NCI-H1105 (cell line): ENCODE measurements around the gene CDH26.

Source experiments
- DNase-seq: peaks from one replicate; lab custom pipeline; 2025; lab: John Stamatoyannopoulos, UW

Gene CDH26

DNA sequence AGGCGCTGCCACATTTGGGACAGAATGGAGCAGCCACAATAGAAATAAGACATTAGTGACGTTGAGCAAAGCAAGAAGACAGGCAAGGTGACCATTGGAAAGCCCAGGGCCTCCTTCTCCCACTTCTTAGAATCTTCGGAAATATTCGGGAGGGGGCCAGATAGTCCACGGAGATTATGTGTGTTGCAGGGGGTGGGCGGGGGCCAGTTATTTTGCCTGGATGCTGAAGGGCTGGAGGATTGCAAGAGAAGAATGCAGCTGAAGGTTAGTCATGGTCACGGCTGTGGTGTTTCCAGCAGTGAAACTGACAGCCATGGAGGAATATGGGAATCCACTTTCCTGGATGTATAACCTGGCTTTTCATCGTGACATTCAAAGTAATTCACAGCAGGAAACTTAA, 88.6 kb downstream of the CDH26 start:
- no peak for DNase-seq

DNA sequence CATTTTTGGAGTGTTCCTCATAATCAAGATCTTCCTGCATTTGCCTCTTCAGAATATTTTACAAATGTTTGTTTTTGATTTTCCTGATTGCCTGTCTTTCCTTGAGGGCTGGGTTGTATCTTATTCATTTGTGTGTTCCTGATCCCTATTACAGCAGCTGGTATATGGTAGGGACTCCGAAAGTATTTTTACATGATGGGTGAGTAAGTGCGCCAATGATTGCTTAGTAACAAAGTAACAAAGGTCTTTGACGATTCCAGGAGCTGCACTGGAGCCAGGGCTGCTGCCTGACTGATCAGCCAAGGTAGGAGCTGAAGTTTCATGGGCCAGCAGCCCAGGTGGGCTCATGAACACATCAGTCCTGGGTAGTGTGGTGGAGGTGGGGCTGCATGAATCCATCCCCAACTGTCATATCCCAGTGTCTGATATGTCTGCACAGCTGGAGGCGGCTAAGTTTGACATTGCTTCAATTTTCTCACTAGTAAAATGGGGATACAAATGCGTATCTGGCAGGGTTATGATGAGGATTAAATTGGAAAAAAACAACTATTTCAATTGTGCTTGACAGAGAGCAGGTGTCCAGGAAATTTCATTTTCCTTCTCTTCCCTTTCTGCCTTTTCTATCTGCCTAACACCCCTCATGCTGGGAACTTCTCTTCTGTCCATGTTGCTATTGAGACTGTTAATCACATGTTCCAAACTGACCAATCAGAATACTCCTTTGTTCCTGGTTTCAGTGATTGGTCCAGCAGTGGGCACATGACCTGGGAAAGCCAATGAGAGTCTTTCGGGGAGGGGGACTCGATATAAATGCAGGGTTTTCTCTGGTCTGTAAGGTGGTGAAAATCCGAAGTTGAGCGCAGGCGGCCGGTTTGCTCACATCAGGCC, 90.7 kb downstream of the CDH26 start:
- DNase-seq: no peak

GRCh38 chr20:60049601-60050000, 91.4 kb downstream of the CDH26 start:
- DNase-seq: no peak

- DNase-seq: no peak
These were observed 92.1 kb downstream of the CDH26 start for GRCh38 chr20:60050193-60050947.

- DNase-seq: no peak
These were observed 93.7 kb downstream of the CDH26 start for GRCh38 chr20:60051911-60052310.

DNA sequence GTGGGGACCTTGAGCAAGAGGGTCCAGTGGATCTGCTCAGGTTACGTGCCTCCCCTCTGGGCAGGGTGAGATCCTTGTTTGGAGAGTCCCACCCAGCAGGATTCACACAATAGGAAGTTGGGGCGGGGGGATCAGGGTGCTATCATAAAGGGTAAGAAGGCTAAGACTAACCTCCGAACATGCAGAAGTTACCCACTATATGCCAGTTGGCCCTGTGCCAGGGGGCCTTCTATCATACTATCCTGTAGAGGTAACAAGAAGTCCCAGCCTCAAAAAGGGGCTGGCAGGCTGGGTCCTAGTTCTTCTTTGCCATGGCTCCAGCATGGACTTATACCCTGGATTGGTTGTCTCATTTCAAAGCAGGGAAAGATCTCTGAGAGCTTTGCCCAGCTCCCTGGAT, 94.1 kb downstream of the CDH26 start:
- DNase-seq: no peak

GRCh38 chr20:60053125-60053817, 95.0 kb downstream of the CDH26 start:
- peak; percentile 66 for DNase-seq

GRCh38 chr20:60053818-60054190, 95.6 kb downstream of the CDH26 start:
- DNase-seq: no peak

DNA sequence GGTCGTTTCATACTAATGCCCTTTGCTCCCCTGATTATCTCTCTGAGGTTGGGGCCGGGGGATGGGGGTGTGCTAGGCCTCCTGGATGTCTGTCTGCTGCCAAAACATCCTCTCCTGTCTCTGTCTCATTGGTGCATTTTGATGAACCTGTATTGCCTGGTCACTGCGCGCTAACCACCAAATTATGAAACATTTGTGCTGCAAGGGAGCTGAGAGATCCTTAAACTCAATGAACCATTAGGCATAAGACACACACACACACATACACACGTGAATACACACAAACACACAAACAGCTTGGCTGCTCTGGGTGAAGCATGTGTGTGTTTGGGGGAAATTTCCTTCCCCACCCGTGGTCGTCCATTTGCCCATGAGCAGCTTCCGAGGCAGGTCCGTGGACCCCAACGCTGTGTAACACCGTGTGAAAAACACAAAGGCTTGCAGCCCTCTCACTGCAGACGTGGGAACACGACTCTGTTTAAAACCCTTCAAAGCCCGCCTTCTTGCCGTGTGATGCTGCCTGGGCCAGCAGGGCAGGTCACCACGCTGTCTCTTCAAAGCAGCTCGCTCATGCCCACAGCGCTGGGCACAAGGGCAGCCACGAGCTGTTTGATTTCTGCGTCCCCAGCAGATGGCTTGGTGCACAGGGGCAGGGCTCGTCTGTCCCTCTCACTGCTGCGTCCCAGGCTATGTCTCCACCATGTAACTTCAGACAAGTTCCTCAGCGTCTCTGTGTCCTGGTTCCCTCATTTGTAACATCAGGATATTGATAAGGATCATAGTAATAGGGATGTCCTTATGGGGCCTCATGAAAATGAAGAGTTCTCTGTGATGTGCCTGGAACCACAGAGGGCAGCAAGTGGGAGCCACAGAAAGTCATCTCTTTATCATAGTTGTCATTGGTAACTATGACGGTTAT, 96.8 kb downstream of the CDH26 start:
- no peak for DNase-seq

GRCh38 chr20:60055740-60056139, 97.5 kb downstream of the CDH26 start:
- DNase-seq: no peak

- no peak for DNase-seq
These were observed 98.3 kb downstream of the CDH26 start for GRCh38 chr20:60056407-60057122.

- DNase-seq: peak; percentile 69
These were observed 99.1 kb downstream of the CDH26 start for GRCh38 chr20:60057123-60057865.

DNA sequence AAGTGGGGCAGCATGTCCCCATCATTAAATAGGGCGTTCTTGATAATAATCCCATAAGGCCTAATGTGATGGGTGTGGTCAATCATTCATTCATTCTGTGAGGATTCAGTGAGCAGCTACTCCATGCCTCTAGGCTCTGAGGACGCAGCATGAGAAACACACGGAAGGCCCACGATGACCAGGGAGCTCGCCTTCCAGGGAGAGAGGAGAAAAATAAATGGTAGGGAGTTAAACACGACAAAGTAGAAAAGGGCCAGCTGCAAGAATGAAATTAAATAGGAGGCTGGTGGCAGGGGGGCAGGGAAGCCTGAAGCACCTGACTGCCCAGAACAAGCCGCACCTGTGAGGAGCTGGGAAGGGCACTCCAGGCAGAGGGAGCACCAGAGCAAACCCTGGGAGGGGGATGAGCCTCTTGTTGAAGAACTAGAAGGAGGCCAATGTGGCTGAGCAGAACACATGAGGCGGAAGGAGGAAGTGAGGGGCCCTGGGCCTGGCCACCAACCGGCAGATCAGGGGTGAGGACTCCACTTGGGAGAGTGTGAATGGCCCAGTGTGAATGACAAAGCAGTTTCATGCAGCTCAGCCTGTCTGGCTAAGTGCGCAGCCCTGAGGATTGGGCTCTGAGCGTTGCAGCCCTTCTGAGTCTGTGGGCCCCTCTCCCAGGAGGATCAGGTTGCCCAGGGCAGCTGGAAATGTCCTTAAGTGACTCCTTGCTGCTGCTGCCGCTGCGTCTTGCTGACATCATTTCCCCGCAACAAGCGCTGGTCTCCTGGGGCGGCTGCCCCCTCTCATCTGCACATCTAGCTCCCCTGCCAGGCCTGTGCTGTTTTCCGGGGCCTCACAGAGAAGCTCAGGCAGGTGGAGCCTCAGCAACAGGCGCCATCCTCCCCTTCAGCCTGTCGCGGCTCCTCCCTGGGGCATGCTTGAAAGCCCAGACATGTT, 99.9 kb downstream of the CDH26 start:
- peak; percentile 59 for DNase-seq

DNA sequence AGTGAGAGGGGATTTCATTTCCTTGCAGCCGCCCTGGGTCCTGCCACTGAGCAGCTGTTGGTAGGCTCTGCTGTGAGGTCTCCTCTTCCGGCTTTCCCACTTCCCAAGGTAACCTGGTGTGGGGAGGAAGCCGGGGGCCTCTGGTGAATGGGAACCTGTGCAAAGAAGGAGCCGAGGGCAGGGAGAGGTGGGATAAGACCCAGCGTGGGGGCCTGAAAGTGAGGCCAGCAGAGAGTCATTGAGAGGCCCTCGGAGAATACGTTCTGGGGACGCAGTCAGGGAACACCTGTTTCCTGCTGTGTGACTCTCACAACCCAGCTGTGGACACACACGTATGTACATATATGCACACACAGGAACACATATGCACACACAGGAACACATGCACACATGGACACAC, 100.7 kb downstream of the CDH26 start:
- no peak for DNase-seq

DNA sequence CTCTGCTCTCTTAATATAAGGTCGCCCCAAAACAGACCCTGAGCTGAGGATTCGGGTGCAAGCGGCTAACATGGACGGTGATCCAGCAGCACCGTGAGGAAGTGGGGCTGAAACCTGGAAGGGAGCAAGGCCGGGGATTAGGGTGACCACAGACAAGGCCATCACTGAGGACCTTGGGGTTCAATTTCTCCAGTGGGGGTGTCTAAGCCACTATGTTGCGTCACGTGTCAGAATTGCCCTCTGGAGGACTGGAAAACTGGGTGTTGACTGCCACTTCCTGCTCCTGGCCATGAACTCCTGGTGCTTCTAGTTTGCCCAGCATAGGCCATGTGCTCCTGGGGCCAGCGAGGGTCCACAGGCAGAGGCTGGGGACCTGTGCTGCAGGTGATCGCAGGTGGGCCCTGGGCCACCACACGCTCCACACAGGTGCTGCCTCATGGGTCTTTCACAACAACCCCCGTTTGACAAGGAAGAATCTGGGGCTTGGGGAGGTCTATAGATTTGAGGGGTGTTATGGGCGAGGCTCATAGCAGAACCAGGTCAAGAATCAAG, 101.9 kb downstream of the CDH26 start:
- DNase-seq: no peak

- no peak for DNase-seq
These were observed 102.4 kb downstream of the CDH26 start for GRCh38 chr20:60060593-60060992.

DNA sequence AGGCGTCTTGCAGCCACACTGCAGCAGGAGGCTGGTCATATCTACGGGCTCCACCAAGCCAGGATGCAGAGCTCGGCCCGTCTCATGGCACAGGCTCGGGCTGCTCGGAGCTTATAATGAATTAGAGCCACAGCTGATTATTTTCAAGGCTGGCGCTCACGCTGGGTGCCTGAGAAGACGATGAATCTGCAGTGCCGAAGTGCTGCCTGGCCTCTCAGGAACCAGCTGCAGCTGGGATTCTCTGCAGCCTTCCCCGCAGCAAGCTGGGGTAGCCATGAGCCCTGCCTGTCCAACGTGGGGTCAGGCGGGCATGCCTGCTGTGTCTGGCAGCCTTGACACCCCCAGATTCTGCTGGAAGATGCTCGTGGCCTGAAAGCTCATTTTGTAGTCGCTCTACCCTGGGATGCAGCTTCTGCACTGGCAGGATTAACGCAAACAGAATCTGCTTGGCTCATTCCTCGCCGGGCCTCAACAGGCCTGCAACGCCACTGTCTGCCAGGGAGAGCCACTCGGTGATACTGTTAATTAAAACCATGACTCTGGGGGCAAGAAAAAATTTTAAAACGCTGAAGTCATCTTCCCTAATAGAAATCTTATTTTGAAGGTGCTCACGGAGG, 104.3 kb downstream of the CDH26 start:
- DNase-seq: no peak

- no peak for DNase-seq
These were observed 104.8 kb downstream of the CDH26 start for GRCh38 chr20:60063048-60063451.
